GM18505 (cell line): ENCODE data around the gene MED27.

ENCODE experiments used
- ATAC-seq: cut with Tn5 transposase; IDR thresholded peaks from one replicate; pipeline ENCODE4 v1.9.1; 2021; ENCODE audit not compliant: unreplicated experiment
- POLR2A ChIP-seq: IDR thresholded peaks from 4 replicates; pipeline ENCODE4 v1.6.1; 2011; ENCODE audit warnings: borderline replicate concordance; ENCODE audit not compliant: insufficient read depth, insufficient read length; ENCODE audit errors: extremely low read depth

MED27 gene

DNA sequence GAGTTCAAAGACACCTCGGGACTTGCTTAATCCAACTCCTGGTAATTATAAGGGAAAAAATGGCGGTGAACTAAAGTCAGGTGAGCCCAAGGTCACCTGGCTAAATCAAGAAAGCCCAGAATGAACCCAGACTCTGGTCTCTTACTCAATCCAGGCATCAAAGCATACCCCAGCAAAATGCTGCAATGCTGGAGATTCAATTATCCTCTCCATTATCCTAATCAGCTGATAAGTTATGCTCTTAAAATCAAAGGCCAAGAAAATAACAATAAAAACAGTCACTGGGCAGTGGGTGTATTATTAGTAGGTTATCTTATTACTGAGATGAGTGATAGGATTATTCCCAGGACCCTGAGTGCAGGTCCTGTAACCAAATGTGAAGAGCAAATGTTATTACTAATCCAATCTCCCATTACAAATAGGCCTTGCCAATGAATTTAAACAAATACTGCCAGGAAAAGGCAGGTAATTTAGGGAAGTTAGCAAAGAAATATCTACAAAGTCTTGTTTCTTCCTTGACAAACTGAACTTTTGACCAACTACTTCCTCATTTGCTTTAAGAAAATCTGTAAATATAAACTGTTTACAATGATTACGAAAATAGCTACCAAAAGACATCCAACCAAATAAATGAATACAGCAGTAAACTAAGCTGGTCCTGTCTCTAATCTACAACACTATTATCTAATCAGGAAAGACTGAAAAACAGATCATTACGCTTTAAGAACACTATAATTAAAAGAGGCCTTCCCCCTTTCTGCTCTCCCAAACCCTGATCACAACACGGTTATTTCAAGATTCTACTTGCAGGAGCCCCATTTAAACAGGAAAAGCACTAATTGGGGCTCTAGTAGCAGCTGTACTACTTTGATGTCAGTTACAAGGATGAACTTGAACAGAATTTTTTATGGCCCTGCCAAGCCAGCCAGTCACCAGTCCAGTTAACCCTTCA, 103.2 kb downstream of the MED27 start:
- no peak for ATAC-seq
- TF ChIP-seq POLR2A, result no peak

DNA sequence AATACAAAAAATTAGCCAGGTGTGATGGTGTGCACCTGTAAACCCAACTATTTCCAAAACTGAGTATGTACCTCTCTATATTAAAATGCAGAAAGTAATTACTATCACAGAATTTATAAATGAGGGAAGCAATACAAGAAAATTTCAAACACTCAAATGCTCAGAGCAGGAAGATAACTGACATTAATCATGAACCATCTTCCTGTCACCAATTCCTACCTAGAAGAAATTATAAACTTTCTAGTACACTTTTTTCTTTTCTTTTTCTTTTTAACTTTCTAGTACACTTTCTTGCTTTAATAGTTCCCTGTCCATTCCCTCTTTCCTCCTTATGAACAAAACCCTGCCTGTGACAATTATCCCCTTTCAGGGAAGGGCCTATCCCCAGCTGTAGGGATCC, 106.8 kb downstream of the MED27 start:
- TF ChIP-seq POLR2A, result no peak
- no peak for ATAC-seq

DNA sequence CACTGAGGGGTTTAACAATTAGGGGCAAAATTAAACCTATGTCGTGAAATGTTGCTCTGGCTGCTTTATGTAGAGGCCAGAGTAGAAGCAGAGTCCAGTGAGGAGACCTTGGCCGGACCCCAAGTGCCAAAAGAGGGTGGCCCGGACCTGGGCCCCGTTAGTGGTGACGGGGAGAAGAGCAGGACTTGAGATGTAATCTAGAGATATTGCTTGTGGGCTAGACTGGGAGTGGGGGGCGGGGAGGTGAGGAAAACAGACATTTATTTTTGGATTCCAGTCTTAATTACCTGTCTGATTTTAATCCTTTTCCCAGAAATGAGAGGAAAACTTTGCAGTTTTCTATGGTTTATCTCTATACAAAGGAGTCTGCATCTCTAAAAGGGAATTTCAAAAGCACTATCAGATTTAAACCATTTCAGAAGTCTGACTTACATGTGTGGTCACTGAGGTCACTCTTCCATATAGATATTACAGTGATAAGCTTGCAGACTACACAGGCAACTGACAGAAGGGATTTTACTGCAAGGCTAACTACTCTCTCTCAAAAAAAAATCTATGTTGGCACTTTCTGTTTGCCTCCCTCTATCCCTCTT, 108.1 kb downstream of the MED27 start:
- ATAC-seq, result no peak
- TF ChIP-seq POLR2A, result no peak

- no peak for TF ChIP-seq POLR2A
- ATAC-seq, result no peak
These were observed 110.1 kb downstream of the MED27 start for GRCh38 chr9:131969469-131969989.

DNA sequence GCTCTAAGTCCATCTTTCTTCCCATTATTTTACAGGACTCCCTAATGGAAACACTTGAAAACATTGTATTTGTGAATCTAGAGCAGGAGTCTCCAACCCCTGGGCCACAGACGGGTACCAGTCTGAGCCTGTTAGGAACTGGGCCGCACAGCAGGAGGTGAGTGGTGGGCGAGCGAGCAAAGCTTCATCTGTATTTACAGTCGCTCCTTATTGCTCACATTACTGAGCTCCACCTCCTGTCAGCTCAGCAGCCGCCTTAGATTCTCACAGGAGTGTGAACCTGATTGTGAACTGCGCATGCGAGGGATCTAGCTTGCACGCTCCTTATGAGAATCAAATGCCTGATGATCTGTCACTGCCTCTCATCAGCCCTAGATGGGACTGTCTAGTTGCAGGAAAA, 111.0 kb downstream of the MED27 start:
- TF ChIP-seq POLR2A, result no peak
- no peak for ATAC-seq

GRCh38 chr9:131965841-131966240, 113.8 kb downstream of the MED27 start:
- no peak for TF ChIP-seq POLR2A

DNA sequence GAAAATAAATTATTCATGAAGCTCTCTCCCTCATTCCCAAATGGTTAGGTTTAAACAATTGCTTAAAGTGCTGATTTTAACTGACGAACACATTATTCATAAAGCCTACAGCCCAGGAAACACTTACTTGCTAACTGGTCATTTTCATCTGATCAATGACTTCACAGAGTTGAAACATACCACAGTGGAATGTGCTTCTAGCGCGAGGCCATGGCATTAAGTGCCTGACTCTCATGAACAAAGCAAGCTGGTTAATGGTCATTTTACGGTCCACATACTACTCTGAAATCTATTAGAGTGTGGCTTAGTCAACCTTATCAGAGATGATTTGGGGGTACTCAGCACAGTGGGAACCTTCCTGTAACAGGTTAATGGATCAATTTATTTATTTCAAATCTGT, 114.6 kb downstream of the MED27 start:
- TF ChIP-seq POLR2A, result no peak

More at GRCh38 chr9:131965841-131966240, 113.8 kb downstream of the MED27 start:
- no peak for ATAC-seq

DNA sequence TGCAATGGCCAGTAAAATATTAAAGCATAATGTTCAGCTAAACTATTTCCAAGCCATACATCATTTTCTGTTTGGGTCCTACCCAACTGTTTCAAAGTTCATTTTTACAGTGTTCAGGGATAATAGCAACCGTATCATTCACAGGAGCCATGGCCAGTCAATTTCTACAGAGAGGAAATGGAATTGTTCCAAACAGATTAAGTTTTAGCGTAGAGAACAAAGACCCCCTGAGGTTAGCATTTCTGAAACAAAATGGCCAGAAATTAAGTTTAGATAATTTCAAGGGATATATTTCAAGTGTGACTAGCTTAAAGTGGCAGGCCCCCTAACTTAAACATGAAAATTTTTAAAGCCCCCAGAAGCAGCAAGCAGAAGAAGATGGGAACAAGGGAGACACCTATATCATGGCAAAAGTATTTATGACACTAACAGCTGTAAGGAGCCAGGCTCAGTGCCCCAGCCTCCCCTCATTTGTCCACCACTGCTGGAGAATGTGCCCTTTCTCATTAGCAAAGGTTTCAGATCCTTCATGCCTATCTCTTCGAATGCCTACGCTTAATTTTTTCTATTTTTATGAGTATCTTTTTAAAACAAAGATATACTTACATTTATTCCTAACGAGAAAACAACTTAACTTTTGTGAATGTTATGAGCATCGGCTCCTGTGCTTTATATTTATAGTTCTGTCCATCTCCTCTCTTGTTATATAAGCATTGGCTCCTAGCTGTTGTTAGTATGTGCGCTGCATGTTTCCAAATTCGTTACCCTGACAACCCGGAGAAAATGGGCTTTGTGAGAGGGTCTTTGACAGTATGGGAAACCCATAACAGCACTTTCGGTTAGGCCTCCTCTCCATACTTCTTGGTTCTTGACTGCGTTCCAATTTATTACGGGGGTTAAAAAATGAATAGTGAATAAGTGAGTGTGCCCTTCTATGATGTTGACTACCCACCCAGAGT, 116.3 kb downstream of the MED27 start:
- TF ChIP-seq POLR2A, result no peak
- ATAC-seq, result no peak

More for the DNA sequence above, 114.6 kb downstream of the MED27 start:
- no peak for ATAC-seq

DNA sequence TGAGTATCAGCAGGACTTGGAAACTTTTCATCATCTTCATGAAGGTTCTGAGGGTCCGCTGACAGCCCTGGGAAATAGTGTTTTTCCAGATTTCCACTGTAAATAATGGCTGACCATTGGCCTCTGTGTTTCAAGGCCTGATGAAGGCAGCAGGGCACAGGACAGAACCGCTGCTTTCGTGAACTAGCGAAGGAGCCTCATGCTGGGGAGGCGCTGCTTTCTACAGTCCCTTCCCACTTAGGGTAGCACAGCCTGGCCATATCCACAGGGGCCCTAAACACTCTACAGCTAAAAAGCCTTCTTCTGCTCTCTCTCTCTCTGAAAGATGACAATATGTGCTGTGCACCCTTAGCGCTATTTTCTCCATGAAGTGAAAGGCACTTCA, 118.2 kb downstream of the MED27 start:
- TF ChIP-seq POLR2A, result no peak
- no peak for ATAC-seq

GRCh38 chr9:131960851-131961495, 118.7 kb downstream of the MED27 start:
- no peak for ATAC-seq
- TF ChIP-seq POLR2A, result no peak

DNA sequence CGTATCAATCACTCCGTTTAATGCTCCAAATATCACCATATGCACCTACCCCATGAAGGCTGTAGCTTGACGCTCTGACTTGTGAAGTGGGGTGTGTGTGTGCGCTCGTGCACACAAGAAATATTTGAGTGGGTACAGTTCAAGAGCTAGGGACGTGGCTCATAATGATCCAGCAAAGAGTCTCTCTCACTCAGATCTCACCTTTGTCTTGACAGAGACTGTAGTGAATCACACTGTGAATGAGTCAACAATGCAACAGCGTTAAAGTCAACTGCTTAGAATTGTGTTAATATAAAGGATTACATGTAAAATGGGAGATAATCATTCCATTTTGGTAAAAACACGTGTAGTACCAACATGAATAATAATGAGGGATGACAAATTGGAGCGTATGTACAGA, 119.4 kb downstream of the MED27 start:
- TF ChIP-seq POLR2A, result no peak
- ATAC-seq, result no peak

GRCh38 chr9:131959887-131960286, 119.8 kb downstream of the MED27 start:
- TF ChIP-seq POLR2A, result no peak
- no peak for ATAC-seq
